IPS-11a (cell line): ENCODE measurements around the gene CCDC69.
"Not testable (repeated sequence)": the region's sequence is repeated elsewhere in the genome, so short reads cannot be mapped to it uniquely, and the experiment has no call there.

ENCODE experiments used
- H3K4me3 ChIP-seq: one replicate; pipeline ENCODE4 v1.5.1; 2013; ENCODE audit warnings: low read depth, low read length, control low read depth

Gene CCDC69

DNA sequence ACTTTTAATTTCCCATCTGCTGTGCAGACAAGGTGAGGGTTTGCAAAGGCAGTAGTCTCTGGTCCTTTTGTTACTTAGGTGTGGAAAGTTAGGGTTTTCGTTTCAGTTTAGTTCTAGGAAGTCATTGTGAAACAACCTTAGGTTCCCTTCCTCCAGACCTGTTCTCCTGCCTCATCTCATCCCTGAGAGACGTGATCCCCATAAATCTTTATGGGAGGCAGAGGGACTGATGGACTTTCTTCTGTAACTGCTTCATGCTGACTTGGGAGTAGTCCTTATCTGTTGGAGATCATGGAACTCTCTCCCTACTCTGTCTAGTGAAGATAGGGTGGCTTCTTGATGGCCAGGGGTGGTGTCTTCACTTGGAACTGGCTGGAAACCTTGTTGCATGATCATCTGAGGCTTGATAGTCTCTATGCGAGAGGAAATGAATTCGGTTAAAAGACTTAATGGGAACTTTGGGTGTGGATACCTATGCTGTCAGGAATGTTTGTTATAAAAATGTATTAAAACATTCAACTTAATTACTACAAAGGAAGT, 21.9 kb upstream of the CCDC69 start:
- H3K4me3 ChIP-seq, result no peak overlapping the region

GRCh38 chr5:151244206-151244605, 20.3 kb upstream of the CCDC69 start:
- H3K4me3 ChIP-seq, result no peak overlapping the region

GRCh38 chr5:151243564-151243963, 19.7 kb upstream of the CCDC69 start:
- H3K4me3 ChIP-seq, result no peak overlapping the region

DNA sequence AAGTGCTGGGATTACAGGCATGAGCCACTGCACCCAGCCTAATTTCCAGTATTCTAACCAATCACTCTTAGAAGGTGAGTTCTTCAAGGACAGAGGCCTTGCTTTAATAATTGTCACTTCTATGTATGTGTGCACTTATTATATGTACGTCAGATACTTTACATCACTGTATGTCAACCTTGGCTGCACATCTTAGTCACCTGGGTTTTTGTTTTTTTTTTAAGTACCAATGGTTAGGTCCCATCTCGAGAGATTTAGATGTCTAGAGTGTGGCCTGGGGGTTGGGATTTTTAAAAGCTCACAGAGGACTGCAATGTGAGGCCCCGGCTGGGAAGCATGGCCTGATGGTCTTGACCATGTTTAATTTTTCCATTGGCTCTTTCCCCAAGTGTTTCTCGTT, 19.2 kb upstream of the CCDC69 start:
- H3K4me3 ChIP-seq, result no peak overlapping the region

GRCh38 chr5:151240924-151241635, 17.2 kb upstream of the CCDC69 start:
- H3K4me3 ChIP-seq, result no peak overlapping the region

DNA sequence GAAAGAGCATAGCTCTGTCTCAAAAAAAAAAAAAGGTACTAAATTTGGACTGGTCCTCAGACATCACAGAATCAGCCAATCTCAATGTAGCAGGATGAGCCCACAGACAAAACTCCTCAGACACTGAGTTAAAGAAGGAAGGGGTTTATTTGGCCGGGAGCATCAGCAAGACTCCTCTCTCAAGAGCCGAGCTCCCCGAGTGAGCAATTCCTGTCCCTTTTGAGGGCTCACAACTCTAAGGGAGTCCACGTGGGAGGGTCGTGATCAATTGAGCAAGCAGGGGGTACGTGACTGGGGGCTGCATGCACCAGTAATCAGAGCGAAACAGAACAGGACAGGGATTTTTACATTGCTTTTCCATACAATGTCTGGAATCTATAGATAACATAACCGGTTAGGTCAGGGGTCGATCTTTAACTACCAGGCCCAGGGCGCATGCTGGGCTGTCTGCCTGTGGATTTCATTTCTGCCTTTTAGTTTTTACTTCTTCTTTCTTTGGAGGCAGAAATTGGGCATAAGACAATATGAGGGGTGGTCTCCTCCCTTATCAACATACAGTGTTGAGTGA, 16.5 kb upstream of the CCDC69 start:
- H3K4me3 ChIP-seq, result not testable (repeated sequence)

GRCh38 chr5:151239237-151239861, 15.5 kb upstream of the CCDC69 start:
- H3K4me3 ChIP-seq, result no peak overlapping the region

- no peak overlapping the region for H3K4me3 ChIP-seq
These were observed 14.4 kb upstream of the CCDC69 start for GRCh38 chr5:151238303-151238741.

- H3K4me3 ChIP-seq, result no peak overlapping the region
These were observed 13.8 kb upstream of the CCDC69 start for GRCh38 chr5:151237685-151238084.

DNA sequence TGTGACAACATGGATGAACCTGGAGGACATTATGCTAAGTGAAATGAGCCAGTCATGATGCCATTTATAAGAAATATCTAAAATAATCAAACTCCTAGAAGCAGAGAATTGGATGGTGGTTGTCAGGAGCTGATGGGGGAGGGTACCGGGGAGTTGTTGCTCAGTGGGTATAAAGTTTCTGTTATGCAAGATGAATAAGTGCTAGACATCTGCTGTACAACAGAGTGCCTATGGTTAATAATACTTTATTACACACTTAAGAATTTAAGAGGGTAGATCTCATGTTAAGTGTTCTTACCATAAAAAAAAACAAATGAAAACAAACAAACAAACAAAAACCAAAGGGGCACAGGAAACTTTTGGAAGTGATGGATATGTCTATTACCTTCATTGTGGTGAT, 13.0 kb upstream of the CCDC69 start:
- no peak overlapping the region for H3K4me3 ChIP-seq

DNA sequence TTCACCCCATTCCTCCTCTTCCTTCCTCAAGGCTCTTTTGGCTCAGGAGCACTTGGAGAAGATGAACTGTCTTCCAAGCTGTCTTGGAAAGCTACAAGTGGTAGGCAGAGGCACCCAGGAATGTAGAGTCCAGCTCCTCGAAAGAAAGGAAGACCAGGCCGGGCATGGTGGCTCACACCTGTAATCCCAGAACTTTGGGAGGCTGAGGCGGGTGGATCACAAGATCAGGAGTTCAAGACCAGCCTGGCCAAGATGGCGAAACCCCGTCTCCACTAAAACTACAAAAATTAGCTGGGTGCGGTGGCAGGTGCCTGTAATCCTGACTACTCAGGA, 11.3 kb upstream of the CCDC69 start:
- H3K4me3 ChIP-seq, result not testable (repeated sequence)

DNA sequence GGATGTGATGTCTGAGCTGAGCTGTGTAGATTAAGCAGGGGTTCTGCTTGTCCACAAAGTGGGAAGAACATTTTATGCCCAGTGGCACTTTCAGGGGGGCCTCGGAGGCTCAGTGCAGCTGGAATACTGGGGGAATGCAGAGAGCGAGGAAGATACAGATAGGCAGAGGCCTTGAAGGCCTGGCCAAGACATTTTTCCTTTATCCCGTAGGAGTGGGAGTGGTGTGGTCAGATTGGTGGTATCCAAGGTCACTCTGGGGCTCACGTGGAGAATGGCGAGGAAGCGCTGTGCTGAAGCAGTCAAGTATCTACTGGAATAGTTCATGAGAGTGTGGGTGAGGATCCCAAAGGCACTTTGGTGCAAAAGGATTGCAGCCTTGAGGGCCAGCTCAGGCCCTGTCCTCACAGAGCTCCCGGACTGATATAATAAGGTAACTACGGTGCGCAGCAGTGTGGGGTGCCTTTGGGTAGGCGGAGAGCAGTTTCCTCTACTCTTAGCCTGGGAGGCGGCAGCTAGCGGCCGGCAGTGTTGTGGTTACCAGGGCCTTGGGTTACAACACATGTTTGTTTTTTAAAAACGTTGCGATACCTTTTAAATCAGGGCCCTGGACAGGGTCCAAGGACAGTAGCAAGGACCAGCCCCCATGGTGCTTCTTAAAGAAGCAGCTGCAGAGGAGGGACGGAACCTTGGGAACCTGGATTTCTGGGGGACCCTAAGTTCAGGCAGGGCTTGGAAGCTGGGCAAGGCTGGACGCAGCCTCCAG, 10.8 kb upstream of the CCDC69 start:
- H3K4me3 ChIP-seq, result no peak overlapping the region

GRCh38 chr5:151233616-151234085, 9.8 kb upstream of the CCDC69 start:
- no peak overlapping the region for H3K4me3 ChIP-seq

- H3K4me3 ChIP-seq, result no peak overlapping the region
These were observed 7.5 kb upstream of the CCDC69 start for GRCh38 chr5:151231359-151231758.

GRCh38 chr5:151230048-151230680, 6.3 kb upstream of the CCDC69 start:
- no peak overlapping the region for H3K4me3 ChIP-seq

- no peak overlapping the region for H3K4me3 ChIP-seq
These were observed 5.1 kb upstream of the CCDC69 start for GRCh38 chr5:151228986-151229385.

DNA sequence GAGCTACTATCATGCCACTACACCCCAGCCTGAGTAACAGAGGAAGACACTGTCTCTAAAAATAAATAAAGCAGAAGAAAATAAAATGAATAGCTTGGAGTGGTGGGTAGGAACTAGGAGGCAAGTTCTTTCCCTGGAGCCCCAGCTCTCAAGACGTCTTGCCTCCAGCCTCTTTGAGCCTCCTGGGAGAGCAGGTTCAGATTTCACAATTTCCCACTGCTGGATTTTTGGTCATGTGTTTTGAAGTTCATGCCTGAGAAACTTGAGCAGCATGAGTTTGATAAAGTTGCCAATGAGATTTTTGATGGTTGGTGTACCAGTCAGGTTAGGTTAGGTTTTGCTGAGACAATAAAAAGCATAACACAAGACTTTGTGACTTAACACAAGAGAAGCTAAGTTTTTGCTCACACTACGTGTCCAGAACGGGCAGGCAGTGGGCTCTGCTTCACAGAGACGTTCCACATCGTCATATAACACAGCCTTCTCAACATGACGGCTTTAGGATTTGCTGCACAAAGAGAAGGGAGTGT, 4.1 kb upstream of the CCDC69 start:
- no peak overlapping the region for H3K4me3 ChIP-seq

DNA sequence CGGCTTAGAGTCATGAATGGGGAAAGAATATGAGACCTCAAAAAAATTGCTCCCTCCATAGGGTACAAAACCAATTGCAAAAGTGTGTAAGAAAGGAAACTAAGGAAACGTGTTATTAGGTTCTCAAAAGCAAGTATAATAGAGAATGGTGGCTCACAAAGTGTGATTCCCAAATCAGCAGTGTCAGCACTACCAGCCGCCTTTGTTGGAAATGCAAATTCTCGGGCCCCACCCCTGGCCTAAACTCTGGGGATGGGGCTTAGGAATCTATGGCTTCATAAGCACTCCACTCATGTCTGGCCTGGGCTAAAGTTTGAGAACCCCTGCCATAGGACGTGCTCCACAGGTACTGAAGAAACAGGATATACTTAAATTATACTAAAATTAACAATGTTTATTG, 1.6 kb upstream of the CCDC69 start:
- no peak overlapping the region for H3K4me3 ChIP-seq

DNA sequence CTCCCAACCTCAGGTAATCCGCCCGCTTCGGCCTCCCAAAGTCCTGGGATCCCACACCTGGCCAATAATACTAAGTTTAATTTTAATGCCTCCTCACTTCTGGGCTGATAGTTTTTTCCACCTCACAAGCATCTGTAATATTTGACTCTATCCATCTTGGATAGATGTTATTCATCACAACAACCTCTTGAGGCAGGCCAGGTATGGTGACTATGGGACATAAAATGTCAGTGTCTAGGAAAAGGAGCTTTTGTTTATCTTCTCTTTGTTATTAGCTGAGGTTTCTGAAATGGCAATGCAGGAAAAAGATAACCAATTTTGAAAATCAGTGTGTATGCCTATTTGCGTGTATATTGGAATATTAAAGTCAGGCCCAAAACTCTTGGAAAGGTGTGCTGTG, 1.2 kb upstream of the CCDC69 start:
- no peak overlapping the region for H3K4me3 ChIP-seq

- H3K4me3 ChIP-seq, result no peak overlapping the region
These were observed 480 bp upstream of the CCDC69 start for GRCh38 chr5:151224372-151224771.
